Stimulated activated CD4-positive, alpha-beta T cell treated with anti-CD3 and anti-CD28 coated beads, Interleukin-15, amount 100 ng/mL, for 48 hours (primary cell): ENCODE results near the gene CYTL1.
"Not testable (repeated sequence)": the region's sequence is repeated elsewhere in the genome, so short reads cannot be mapped to it uniquely, and the experiment has no call there.

ENCODE experiments used
- DNase-seq, 2 donors: peaks; one replicate each; pipeline ENCODE4 v3.0.0-alpha.2; 2020; ENCODE audit warnings: low read depth in 2 of 2

CYTL1 gene

GRCh38 chr4:5033281-5033841 lies 14.1 kb upstream of the CYTL1 start:
- DNase-seq: no peak

GRCh38 chr4:5032813-5033212 lies 13.6 kb upstream of the CYTL1 start:
- no peak for DNase-seq

- DNase-seq: no peak
These were observed 11.7 kb upstream of the CYTL1 start for GRCh38 chr4:5030927-5031326.

GRCh38 chr4:5030221-5030620 lies 11.0 kb upstream of the CYTL1 start:
- DNase-seq: no peak

- no peak for DNase-seq
These were observed 10.2 kb upstream of the CYTL1 start for GRCh38 chr4:5029447-5029846.

- no peak for DNase-seq
These were observed 9.2 kb upstream of the CYTL1 start for GRCh38 chr4:5028480-5028879.

GRCh38 chr4:5027346-5027745 lies 8.1 kb upstream of the CYTL1 start:
- DNase-seq: no peak

- no peak for DNase-seq
These were observed 7.1 kb upstream of the CYTL1 start for GRCh38 chr4:5026371-5026770.

GRCh38 chr4:5024673-5025072 lies 5.4 kb upstream of the CYTL1 start:
- no peak for DNase-seq

GRCh38 chr4:5021546-5021945 lies 2.3 kb upstream of the CYTL1 start:
- no peak for DNase-seq

GRCh38 chr4:5020341-5020740 lies 1.1 kb upstream of the CYTL1 start:
- DNase-seq: no peak

- DNase-seq: no peak
These were observed 538 bp upstream of the CYTL1 start for GRCh38 chr4:5019796-5020195.

GRCh38 chr4:5018603-5019002 lies 655 bp downstream of the CYTL1 start:
- DNase-seq: no peak

GRCh38 chr4:5018096-5018495 lies 1.2 kb downstream of the CYTL1 start:
- DNase-seq: no peak

- DNase-seq: no peak
These were observed 5.1 kb downstream of the CYTL1 start for GRCh38 chr4:5014007-5014682.

- DNase-seq: no peak
These were observed 6.3 kb downstream of the CYTL1 start for GRCh38 chr4:5012958-5013357.

- DNase-seq: no peak
These were observed 6.9 kb downstream of the CYTL1 start for GRCh38 chr4:5012244-5012898.

- DNase-seq: no peak
These were observed 8.3 kb downstream of the CYTL1 start for GRCh38 chr4:5010984-5011383.

GRCh38 chr4:5009796-5010195 lies 9.5 kb downstream of the CYTL1 start:
- no peak for DNase-seq

GRCh38 chr4:5006932-5007331 lies 12.3 kb downstream of the CYTL1 start:
- DNase-seq: not testable (repeated sequence)

- no peak for DNase-seq
These were observed 14.8 kb downstream of the CYTL1 start for GRCh38 chr4:5004496-5004895.

GRCh38 chr4:5003918-5004317 lies 15.3 kb downstream of the CYTL1 start:
- DNase-seq: no peak

GRCh38 chr4:5003372-5003857 lies 15.8 kb downstream of the CYTL1 start:
- no peak for DNase-seq
